ENCODE measurements around the gene MAPK4.
"Not testable (repeated sequence)": the region's sequence is repeated elsewhere in the genome, so short reads cannot be mapped to it uniquely, and the experiment has no call there.

Gene MAPK4

GRCh38 chr18:50706651-50707050 lies 146.8 kb downstream of the MAPK4 start:
- TF ChIP-seq, protein P1, sequence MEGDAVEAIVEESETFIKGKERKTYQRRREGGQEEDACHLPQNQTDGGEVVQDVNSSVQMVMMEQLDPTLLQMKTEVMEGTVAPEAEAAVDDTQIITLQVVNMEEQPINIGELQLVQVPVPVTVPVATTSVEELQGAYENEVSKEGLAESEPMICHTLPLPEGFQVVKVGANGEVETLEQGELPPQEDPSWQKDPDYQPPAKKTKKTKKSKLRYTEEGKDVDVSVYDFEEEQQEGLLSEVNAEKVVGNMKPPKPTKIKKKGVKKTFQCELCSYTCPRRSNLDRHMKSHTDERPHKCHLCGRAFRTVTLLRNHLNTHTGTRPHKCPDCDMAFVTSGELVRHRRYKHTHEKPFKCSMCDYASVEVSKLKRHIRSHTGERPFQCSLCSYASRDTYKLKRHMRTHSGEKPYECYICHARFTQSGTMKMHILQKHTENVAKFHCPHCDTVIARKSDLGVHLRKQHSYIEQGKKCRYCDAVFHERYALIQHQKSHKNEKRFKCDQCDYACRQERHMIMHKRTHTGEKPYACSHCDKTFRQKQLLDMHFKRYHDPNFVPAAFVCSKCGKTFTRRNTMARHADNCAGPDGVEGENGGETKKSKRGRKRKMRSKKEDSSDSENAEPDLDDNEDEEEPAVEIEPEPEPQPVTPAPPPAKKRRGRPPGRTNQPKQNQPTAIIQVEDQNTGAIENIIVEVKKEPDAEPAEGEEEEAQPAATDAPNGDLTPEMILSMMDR (IDR thresholded peaks at IDR 0.05; ENCODE audit: poor library complexity, severe bottlenecking), result no peak
- H3K9me3 ChIP-seq (ENCODE audit: severe bottlenecking), result no peaks in the 10 kb centered on the region
- no peak for DNase-seq (ENCODE audit: low spot score)
- H3K27me3 ChIP-seq (ENCODE audit: insufficient read depth, poor library complexity, severe bottlenecking), result no peaks in the 10 kb centered on the region
- H3K4me1 ChIP-seq (ENCODE audit: insufficient read depth, poor library complexity, severe bottlenecking), result no peaks in the 10 kb centered on the region
- no peak for ATAC-seq (ENCODE audit: low read depth)
- H3K4me3 ChIP-seq (ENCODE audit: severe bottlenecking), result no peak overlapping the region
- no peaks in the 10 kb centered on the region for H3K36me3 ChIP-seq (ENCODE audit: low read depth)
- H3K27ac ChIP-seq (ENCODE audit: poor library complexity, severe bottlenecking), result no peak overlapping the region

GRCh38 chr18:50707297-50707696 lies 147.4 kb downstream of the MAPK4 start:
- DNase-seq (ENCODE audit: low spot score); H3K27me3 ChIP-seq (ENCODE audit: insufficient read depth, poor library complexity, severe bottlenecking); ATAC-seq (ENCODE audit: low read depth); H3K4me3 ChIP-seq (ENCODE audit: severe bottlenecking); H3K4me1 ChIP-seq (ENCODE audit: insufficient read depth, poor library complexity, severe bottlenecking); H3K36me3 ChIP-seq (ENCODE audit: low read depth); H3K9me3 ChIP-seq (ENCODE audit: severe bottlenecking); H3K27ac ChIP-seq (ENCODE audit: poor library complexity, severe bottlenecking): not testable (repeated sequence)

GRCh38 chr18:50707855-50708469 lies 148.1 kb downstream of the MAPK4 start:
- no peaks in the 10 kb centered on the region for H3K4me1 ChIP-seq (ENCODE audit: insufficient read depth, poor library complexity, severe bottlenecking)
- no peaks in the 10 kb centered on the region for H3K9me3 ChIP-seq (ENCODE audit: severe bottlenecking)
- no peak overlapping the region for H3K27ac ChIP-seq (ENCODE audit: poor library complexity, severe bottlenecking)
- no peaks in the 10 kb centered on the region for H3K36me3 ChIP-seq (ENCODE audit: low read depth)
- no peak for DNase-seq (ENCODE audit: low spot score)
- no peak overlapping the region for H3K4me3 ChIP-seq (ENCODE audit: severe bottlenecking)
- ATAC-seq (ENCODE audit: low read depth), result no peak; the same call in 2 of the 3 replicates
- TF ChIP-seq, protein P1 (IDR thresholded peaks at IDR 0.05; ENCODE audit: poor library complexity, severe bottlenecking), result no peak
- no peaks in the 10 kb centered on the region for H3K27me3 ChIP-seq (ENCODE audit: insufficient read depth, poor library complexity, severe bottlenecking)

GRCh38 chr18:50709193-50709592 lies 149.3 kb downstream of the MAPK4 start:
- no peaks in the 10 kb centered on the region for H3K9me3 ChIP-seq (ENCODE audit: severe bottlenecking)
- no peaks in the 10 kb centered on the region for H3K27me3 ChIP-seq (ENCODE audit: insufficient read depth, poor library complexity, severe bottlenecking)
- DNase-seq (ENCODE audit: low spot score) (no peak), ATAC-seq (ENCODE audit: low read depth) (no peak)
- H3K27ac ChIP-seq (ENCODE audit: poor library complexity, severe bottlenecking), result no peak overlapping the region
- no peaks in the 10 kb centered on the region for H3K36me3 ChIP-seq (ENCODE audit: low read depth)
- H3K4me1 ChIP-seq (ENCODE audit: insufficient read depth, poor library complexity, severe bottlenecking), result no peaks in the 10 kb centered on the region
- TF ChIP-seq, protein P1 (IDR thresholded peaks at IDR 0.05; ENCODE audit: poor library complexity, severe bottlenecking), result no peak
- no peak overlapping the region for H3K4me3 ChIP-seq (ENCODE audit: severe bottlenecking)

DNA sequence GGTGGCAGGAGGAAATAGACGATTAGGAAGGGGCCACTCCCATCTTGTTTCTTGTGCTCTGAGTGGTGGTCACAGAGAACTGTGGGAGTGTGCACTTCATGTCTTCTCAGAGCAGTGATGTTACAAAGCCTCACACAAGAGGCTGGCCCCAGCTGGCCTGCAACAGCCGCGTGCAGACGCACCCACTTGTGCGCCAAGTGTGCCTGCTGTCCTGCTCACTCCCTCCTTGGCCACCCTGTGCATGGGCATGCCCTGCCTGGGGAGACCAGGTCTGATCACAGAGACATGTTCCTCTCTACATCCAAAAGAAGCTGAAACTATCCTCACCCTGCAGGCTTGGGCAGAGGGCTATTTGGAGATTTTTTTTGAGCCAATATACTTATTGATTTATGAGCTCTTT lies 151.5 kb downstream of the MAPK4 start:
- ATAC-seq (ENCODE audit: low read depth) (no peak), DNase-seq (ENCODE audit: low spot score) (no peak)
- no peak overlapping the region for H3K4me3 ChIP-seq (ENCODE audit: severe bottlenecking)
- TF ChIP-seq, protein P1 (IDR thresholded peaks at IDR 0.05; ENCODE audit: poor library complexity, severe bottlenecking), result no peak
- H3K27ac ChIP-seq (ENCODE audit: poor library complexity, severe bottlenecking), result no peak overlapping the region
- H3K4me1 ChIP-seq (ENCODE audit: insufficient read depth, poor library complexity, severe bottlenecking), result no peaks in the 10 kb centered on the region
- H3K27me3 ChIP-seq (ENCODE audit: insufficient read depth, poor library complexity, severe bottlenecking), result no peaks in the 10 kb centered on the region
- H3K9me3 ChIP-seq (ENCODE audit: severe bottlenecking), result no peaks in the 10 kb centered on the region
- no peaks in the 10 kb centered on the region for H3K36me3 ChIP-seq (ENCODE audit: low read depth)

Measured in RWPE2 (cell line).